ENCODE data around the gene RGS6.

Gene RGS6

DNA sequence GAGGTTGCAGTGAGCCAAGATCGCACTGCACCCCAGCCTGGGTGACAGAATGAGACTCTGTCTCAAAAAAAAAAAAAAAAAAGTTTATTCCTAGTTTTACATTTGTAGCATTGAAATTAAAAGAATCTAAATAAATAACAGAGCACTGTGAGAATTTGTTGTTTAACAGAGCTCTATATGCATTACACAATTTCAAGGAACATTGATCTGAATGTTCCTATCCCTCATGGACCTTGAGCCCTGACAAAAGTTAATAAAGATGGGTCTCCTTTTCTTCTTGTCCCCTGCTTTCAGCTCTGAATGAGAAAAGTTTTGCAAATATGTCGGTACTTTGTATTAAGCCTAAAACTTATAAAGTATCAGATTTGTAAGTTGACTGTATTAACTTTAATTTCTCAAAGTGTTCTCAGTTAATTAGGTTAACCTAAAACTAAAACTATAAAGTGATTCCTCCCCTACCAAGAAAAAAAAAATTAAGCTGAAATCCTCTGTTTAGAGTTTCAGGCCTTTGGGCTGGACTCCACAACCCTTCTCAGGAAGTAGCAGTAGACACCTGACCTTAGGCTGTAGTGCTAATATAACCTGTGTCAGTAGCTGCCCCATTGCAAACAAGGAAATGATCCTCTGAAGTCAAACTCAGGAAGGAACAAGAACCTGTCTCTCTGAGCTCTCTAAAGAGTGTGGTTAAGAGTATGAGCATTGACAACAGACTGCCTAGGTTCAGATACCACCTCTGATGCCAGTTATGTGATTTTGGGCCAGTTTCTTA lies 484.0 kb downstream of the RGS6 start:
- FAIRE-seq: no peak

DNA sequence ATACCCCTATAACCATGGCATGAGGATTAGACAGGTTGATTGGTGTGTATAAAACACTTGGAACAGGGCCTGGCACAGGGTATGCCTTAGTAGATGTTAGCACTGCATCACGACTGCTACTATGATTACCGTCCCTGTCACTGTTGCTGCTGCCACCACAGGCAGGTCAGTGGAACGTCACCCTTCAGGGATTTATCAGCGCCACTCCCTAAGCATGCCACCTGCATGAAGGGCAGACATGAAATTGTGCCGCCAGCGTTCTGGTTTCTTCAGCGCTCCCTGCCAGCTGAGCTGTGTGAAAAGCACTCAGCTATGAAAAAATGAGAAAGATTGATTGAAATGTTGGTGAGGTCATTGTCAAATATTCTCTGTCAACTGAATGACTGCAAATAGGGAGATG lies 484.7 kb downstream of the RGS6 start:
- FAIRE-seq: no peak

DNA sequence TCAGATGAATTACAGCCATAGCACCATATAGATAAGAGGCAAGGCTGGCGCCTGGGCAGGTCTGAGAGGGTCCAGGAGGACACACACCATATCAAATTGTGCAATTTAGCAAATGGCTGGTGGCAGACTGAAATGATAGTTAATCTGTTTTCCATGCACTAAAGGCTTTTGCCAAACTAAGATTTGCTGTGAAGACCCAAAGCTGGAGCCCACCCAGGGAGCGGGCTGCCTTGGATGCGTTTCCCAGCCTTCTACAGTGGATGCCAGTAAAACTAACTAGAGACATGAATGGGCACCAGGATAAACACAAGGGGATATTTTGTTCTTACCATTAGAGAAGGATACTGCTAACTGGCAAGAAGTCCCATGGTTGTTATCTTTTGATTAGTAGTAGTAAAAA lies 486.6 kb downstream of the RGS6 start:
- FAIRE-seq: no peak

DNA sequence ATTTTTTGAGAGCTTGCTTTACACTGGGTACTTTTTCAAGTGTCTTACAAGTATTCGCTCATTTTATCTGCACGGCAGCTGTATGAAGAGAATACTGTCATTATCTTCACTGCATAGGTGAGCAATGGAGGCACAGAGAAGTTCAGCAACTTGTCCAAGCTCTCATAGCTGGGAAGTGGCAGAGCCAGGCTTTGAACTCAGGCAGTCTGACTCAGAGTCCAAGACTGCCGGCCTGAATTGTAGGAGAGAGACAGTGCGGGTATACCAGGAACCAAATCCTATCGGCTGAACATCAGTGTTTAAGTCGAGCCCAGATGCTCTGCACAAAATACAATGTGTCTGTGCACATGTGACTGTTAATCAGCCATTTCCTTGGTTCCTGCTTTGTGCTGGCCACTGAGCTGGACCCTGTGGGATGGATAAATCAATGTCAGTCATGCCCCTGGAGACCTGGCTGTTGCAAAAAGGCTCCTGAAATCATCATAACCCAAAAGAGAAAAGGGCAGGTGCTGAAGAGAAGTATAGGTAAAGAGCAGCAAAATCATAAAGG lies 487.1 kb downstream of the RGS6 start:
- no peak for FAIRE-seq

- FAIRE-seq: peak; percentile 38
Measured at GRCh38 chr14:72420749-72421474, 488.7 kb downstream of the RGS6 start.

DNA sequence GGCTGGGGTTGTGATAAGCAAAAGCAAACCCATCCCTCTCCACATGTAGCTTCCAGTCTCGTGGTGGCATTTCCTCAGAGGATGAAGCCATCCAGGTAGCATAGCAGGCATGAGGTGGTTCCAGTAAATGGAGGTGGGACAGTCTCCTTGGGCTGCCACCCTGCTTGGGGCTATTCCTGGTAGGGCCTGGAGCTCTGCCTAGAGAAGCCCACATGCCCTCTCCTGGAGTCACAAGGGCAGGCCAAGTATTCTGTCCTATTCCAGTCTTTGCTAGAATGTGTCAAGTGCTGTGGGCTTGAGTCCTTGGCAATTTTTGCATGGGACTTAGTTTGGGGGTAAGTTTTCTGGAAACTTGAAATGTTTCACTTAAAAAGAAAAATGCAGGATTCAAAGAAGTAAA lies 491.7 kb downstream of the RGS6 start:
- FAIRE-seq: no peak

DNA sequence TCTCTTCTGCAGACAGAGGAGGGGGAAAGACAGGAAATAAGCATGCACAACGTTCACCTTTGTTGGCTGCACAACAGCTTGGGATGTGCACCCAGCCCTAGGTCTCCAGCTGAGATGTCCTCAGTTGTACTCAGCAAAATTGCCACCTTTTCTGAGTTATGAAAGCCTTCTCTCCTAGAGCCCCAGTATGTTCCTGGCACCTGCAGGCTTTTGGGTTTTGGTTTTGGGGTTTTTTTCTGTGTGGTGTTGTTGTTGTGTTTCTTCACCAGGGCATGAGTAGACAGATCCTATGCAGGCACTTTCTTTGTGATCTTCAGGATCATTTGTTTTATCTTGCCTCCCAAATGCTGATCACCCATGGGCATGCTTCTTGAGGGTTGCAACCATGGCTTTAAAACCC lies 498.2 kb downstream of the RGS6 start:
- no peak for FAIRE-seq

- no peak for FAIRE-seq
Measured at GRCh38 chr14:72432748-72433147, 500.5 kb downstream of the RGS6 start.

GRCh38 chr14:72433511-72433910 lies 501.3 kb downstream of the RGS6 start:
- FAIRE-seq: no peak

DNA sequence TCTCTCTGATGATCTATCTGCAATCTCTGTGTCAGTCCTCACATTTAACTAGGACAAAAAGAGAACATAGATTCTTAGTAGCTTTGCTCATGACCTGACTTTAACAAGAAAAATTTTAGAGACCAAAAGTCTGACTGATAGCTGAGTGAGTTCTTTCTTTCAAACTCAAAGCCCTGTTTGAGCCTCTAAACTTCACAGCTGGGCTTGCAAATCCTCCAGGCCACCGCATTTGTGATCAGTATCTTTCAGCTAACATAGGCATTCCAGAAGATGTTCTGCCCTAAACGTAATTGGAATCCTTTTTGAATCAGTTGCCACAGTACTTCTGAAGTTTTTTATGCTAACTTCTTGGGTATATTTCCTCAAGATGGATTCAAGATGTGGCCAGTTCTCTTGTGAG lies 502.6 kb downstream of the RGS6 start:
- FAIRE-seq: no peak

DNA sequence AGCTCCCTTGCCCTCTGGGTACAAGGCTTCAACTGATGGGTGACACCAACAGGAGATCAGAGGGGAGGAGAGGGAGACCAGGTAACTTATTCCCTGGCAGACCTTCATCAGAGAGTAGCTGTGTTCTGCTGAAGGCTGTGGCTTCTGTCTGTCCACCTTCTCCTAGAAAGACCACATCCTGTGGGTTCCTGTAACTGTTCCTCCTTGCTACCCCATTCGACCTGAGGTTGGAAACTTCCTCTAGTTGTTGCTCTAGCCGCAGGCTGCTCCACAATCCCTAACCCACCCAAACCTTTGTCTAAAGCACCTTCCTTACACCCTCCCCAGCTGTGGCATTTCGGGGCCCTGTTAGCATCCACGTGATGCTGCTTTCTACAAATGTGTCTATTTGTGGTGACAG lies 507.5 kb downstream of the RGS6 start:
- FAIRE-seq: no peak

DNA sequence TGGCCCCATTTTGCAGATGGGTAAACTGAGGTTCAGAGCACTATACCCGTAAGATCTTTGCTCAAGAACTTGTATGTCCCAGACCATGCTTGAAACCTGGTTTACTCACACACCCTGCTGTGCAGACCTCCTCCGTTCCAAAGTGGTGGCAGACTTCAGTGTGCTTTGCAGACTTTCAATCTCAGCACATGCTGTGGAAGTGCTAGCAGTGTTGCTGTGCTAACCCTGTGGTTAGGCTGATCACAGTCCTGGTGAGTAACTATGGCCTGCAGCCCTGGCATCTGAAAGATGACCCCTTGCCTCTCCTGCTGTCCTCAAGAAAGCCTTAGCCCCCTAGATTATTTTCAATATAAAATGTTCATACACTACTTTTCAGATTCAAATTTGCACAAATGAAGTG lies 511.0 kb downstream of the RGS6 start:
- no peak for FAIRE-seq

DNA sequence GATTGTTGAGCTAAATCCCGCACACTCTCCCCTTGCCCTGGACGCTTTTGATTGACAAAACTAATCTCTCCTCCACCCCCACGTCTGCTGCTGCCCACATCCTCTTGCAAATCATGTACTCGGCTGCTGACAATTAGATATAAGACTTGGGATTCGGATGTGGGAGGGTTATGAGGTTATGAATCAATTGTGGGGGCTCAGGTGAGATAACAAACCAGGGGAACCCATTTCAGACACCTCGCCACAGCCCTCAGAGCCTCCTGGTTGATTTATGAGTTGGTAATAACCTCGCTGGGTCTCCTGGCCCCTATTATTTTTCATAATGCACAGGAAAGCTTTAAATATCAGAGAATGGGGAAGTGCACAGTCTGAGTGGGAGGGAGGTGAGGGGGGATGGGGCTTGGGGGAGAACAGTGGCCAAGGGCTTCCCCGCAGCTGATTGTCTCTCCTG lies 511.8 kb downstream of the RGS6 start:
- no peak for FAIRE-seq

DNA sequence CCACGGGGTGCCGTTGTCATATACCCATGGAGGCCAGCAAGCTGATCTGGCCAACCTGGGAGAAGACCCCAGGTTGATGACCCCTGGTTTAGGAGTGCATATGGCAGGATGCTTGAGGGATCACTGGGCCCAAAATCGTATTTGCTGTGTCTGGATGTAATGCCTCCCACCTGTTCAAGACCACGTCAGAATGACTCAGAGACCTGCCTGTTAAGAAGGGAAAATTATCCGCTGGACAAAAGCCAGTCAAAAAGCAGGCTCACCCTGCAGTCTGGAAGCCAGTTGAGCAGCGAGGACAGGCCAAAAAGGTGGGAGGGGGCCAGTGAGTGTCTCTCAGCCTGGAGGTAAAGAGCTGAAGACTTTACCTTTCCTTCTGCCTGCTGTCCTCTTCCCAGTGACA lies 512.5 kb downstream of the RGS6 start:
- no peak for FAIRE-seq

GRCh38 chr14:72448212-72448611 lies 516.0 kb downstream of the RGS6 start:
- no peak for FAIRE-seq

- FAIRE-seq: no peak
Measured at GRCh38 chr14:72450473-72451044, 518.3 kb downstream of the RGS6 start.

DNA sequence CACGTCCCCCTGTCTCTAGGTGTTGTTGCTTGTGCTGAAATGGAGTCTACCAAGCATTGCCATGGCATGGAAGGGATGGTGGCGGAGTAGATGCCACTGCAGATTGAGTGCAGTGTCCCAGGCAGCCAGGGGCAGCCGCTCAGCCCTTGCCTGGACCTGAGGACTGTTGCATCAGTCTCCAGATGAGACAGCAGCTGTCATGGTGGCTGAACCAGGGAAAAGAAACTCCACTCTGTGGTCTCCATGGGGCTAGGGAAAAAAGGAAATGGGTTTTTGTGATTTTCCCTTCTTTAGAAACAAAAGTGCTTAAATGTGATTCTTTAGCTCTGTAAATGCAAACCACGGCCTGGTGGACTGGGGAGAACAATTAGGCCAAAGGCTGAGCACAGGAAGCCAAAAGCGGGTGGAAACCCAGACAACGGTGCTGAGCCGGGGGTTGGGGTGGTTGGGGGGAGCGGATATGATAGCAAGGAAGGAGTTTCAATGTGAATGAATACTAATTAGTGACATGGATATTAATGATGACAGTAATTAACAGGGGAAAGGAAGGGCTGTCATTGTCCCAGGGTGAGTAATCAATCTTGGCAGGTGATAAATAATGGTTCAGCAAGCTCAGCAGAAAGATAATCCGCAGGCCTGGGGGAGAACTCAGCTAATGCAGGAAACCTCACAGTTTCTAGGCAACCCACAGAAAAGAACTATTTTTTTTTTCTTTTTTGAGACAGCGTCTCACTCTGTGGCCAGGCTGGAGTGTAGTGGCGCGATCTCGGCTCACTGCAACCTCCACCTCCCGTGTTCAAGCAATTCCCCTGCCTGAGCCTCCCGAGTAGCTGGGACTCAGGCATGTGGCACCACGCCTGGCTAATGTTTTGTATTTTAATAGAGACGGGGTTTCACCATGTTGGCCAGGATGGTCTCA lies 519.1 kb downstream of the RGS6 start:
- FAIRE-seq: peak; percentile 97

GRCh38 chr14:72452774-72453173 lies 520.5 kb downstream of the RGS6 start:
- FAIRE-seq: no peak

- FAIRE-seq: no peak
Measured at GRCh38 chr14:72454388-72455160, 522.3 kb downstream of the RGS6 start.

GRCh38 chr14:72457641-72458040 lies 525.4 kb downstream of the RGS6 start:
- no peak for FAIRE-seq

GRCh38 chr14:72462056-72462455 lies 529.8 kb downstream of the RGS6 start:
- FAIRE-seq: no peak

DNA sequence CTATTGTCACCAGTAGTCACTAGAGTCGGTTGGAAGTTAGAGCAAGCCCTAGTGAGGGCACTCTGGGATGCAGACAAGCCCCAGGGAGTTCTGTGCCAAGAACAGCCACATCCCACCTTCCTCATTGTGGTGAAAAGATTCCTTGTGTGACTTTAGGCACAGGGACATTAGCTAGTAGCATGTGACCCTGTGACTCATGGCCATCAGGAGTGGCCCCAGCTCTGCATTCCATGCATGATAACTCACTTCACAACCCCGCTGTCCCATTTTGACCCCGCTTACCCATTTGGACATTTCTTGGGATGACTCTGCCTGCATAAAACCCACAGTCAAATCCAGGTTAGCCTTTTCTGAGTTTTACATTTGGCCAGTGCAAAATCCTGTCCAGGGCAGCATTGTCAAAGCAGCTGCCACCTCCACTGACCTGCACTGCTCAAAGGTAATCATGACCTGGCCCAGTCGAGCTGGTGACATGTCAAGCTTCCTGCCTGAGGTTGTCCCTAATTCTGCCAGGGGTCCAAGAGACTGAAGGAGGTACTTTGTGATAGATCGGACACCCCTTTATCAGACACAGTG lies 531.1 kb downstream of the RGS6 start:
- no peak for FAIRE-seq

All from islet of Langerhans (tissue), 1 donor.